ENCODE results near the gene SMAD4. TPM values are rescaled to one million over a fixed set of nuclear protein-coding genes. Genes with fewer than 3 reads are reported as not detected.

SMAD4 gene
- polyA plus RNA-seq, 2 of the 4 experiments (the other 2 are of a cell fraction), result 52.1 to 107 TPM

GRCh38 chr18:51017140-51017879 is 12.7 kb upstream of the SMAD4 start:
- CTCF ChIA-PET, result interaction anchor here (1.0 to 1.4 kb wide), 2 partner anchors 10 to 11 kb away, joined by 3 to 4 read pairs; no protein-coding TSS in a partner anchor
- Histone ChIP-seq H3K9me3 (no peaks in the 10 kb centered on the region), H3K4me1 (no peaks in the 10 kb centered on the region), H3K4me2 (no peak overlapping the region), H3K4me3 (no peak overlapping the region), H3K27ac (no peak overlapping the region)
- FAIRE-seq (no peak), ATAC-seq (no peak), DNase-seq (ENCODE audit: low read depth in 1 of 2, low spot score in 1 of 2) (no peak)
- TF ChIP-seq ZFP36 (IDR thresholded peaks at IDR 0.05; ENCODE audit: borderline replicate concordance, partially characterized antibody) (no peak), RNF2 (IDR thresholded peaks at IDR 0.05; ENCODE audit: borderline replicate concordance, low read depth) (no peak), ESRRA (IDR thresholded peaks at IDR 0.05; ENCODE audit: borderline replicate concordance, low read length) (no peak), RAD21 (conservative IDR thresholded peaks at IDR 0.05 in 1 of 2, IDR thresholded peaks at IDR 0.05 in 1 of 2) (no peak), MAZ (IDR thresholded peaks at IDR 0.05; ENCODE audit: borderline replicate concordance, low read depth, low read length) (no peak)
- 96% methylated on average over 6 of the region's 8 CpGs for WGBS (ENCODE audit: missing lambda C conversion rate)
- POLR2A ChIA-PET, result interaction anchor here (1.0 kb wide), 1 partner anchor 13 kb away, joined by 3 read pairs; the partner anchor contains the start of gene SMAD4

DNA sequence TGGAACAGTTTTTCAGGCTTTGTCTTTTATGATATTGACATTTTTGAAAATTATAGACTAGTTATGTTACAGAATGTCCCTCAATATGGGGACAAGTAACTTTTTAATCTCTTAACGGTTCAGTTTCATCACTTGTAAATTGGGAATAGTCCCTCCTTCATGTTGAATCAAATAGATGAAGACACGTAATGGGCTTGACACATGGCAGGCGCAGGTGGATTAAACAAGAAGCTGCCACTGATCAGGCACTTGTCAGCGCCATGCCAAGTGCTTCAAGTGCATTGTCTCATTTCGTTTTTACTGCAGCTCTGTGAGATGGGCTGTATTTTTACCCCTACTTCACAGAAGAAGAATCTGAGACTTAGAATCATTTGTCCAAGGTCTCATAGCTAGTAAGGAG is 9.5 kb upstream of the SMAD4 start:
- Histone ChIP-seq H3K4me3 (no peak overlapping the region), H3K4me2 (no peak overlapping the region), H3K9me3 (no peaks in the 10 kb centered on the region), H3K4me1 (no peaks in the 10 kb centered on the region), H3K27ac (no peak overlapping the region)
- ChIA-PET POLR2A (no interaction called here), CTCF (no interaction called here)
- FAIRE-seq (no peak), DNase-seq (ENCODE audit: low read depth in 1 of 2, low spot score in 1 of 2) (no peak), ATAC-seq (no peak)
- WGBS (ENCODE audit: missing lambda C conversion rate), result 83% methylated on average over 5 of the region's 5 CpGs
- TF ChIP-seq, protein P1, sequence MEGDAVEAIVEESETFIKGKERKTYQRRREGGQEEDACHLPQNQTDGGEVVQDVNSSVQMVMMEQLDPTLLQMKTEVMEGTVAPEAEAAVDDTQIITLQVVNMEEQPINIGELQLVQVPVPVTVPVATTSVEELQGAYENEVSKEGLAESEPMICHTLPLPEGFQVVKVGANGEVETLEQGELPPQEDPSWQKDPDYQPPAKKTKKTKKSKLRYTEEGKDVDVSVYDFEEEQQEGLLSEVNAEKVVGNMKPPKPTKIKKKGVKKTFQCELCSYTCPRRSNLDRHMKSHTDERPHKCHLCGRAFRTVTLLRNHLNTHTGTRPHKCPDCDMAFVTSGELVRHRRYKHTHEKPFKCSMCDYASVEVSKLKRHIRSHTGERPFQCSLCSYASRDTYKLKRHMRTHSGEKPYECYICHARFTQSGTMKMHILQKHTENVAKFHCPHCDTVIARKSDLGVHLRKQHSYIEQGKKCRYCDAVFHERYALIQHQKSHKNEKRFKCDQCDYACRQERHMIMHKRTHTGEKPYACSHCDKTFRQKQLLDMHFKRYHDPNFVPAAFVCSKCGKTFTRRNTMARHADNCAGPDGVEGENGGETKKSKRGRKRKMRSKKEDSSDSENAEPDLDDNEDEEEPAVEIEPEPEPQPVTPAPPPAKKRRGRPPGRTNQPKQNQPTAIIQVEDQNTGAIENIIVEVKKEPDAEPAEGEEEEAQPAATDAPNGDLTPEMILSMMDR (IDR thresholded peaks at IDR 0.05), result no peak
- TF ChIP-seq TP53 (CRISPR knock-in tag; IDR thresholded peaks at IDR 0.05) (no peak), RARB (CRISPR knock-in tag; IDR thresholded peaks at IDR 0.05) (no peak), NFE2L2 (conservative IDR thresholded peaks at IDR 0.05; ENCODE audit: low read length) (no peak), JUN (IDR thresholded peaks at IDR 0.05) (no peak), ZNF302 (CRISPR knock-in tag; IDR thresholded peaks at IDR 0.05) (no peak), ESRRA (IDR thresholded peaks at IDR 0.05; ENCODE audit: borderline replicate concordance, low read length) (no peak), ZC3H11A (IDR thresholded peaks at IDR 0.05) (no peak), CHD2 (IDR thresholded peaks at IDR 0.05; ENCODE audit: low read length, partially characterized antibody) (no peak), ZSCAN20 (CRISPR knock-in tag; IDR thresholded peaks at IDR 0.05) (no peak), ZFP36 (IDR thresholded peaks at IDR 0.05; ENCODE audit: borderline replicate concordance, partially characterized antibody) (no peak), BHLHE40 (IDR thresholded peaks at IDR 0.05; ENCODE audit: low read depth, low read length) (no peak), HES2 (IDR thresholded peaks at IDR 0.05) (no peak), TFCP2L1 (CRISPR knock-in tag; IDR thresholded peaks at IDR 0.05) (no peak), EHMT2 (IDR thresholded peaks at IDR 0.05; ENCODE audit: low read depth) (no peak), RAD21 (conservative IDR thresholded peaks at IDR 0.05 in 1 of 2, IDR thresholded peaks at IDR 0.05 in 1 of 2) (no peak), NR3C1 (IDR thresholded peaks at IDR 0.05) (no peak)
- TF ChIP-seq, protein P2, sequence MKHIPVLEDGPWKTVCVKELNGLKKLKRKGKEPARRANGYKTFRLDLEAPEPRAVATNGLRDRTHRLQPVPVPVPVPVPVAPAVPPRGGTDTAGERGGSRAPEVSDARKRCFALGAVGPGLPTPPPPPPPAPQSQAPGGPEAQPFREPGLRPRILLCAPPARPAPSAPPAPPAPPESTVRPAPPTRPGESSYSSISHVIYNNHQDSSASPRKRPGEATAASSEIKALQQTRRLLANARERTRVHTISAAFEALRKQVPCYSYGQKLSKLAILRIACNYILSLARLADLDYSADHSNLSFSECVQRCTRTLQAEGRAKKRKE (CRISPR knock-in tag; IDR thresholded peaks at IDR 0.05; ENCODE audit: low read depth), result no peak
